Endothelial cell of umbilical vein (primary cell): ENCODE results near the gene CARMIL3. TPM values are rescaled to one million over a fixed set of nuclear protein-coding genes. Genes with fewer than 3 reads are reported as not detected.

Source experiments
- BruUV-seq: library from RNA; stranded (reverse); fragments of 400-500 nt; replicated peaks from 2 replicates; lab custom pipeline; 2021; lab: Mats Ljungman, UMichigan
- CTCF ChIA-PET: fragments of 300-600, 350-600 bp; sonication (Branson Sonifier 250); formaldehyde crosslinking; loops from one replicate; lab custom pipeline; 2021; ENCODE audit warnings: antibody characterized with exemption, inconsistent platforms; lab: Charles Lee
- POLR2A ChIA-PET: fragments of 300-600, 350-600 bp; sonication (Branson Sonifier 250); formaldehyde crosslinking; loops from one replicate; lab custom pipeline; 2021; ENCODE audit warnings: antibody characterized with exemption, inconsistent platforms; lab: Charles Lee
- DNase-seq: peaks from one replicate; pipeline ENCODE4 v3.0.0-alpha.2; 2011; ENCODE audit warnings: low read depth, low spot score
- FAIRE-seq: peaks from 2 replicates; lab custom pipeline; 2011; peaks lifted over from hg19 to GRCh38; lab: Jason Lieb, UNC
- H2AFZ ChIP-seq: 2 replicates; pipeline ENCODE4 v1.6.0; 2012; ENCODE audit warnings: low read depth, low read length, control low read depth, inconsistent platforms
- H3K27ac ChIP-seq: 2 replicates; pipeline ENCODE4 v1.5.1; 2011; ENCODE audit warnings: low read depth, mild to moderate bottlenecking, control low read depth, low read length, moderate library complexity; ENCODE audit not compliant: insufficient read depth
- H3K27me3 ChIP-seq, 2 experiments: 2 replicates each; pipeline versions ENCODE4 v1.6.0 to v1.6.1; 2011; ENCODE audit warnings: low read length in 2 of 2, mixed read lengths in 1 of 2; ENCODE audit not compliant: control insufficient read depth in 2 of 2, insufficient read depth in 2 of 2
- H3K36me3 ChIP-seq, 2 experiments: 2 replicates in 1 of 2; 3 replicates in 1 of 2; pipeline ENCODE4 v1.5.1; 2011; ENCODE audit warnings: low read length in 2 of 2, mild to moderate bottlenecking in 1 of 2, moderate library complexity in 1 of 2; ENCODE audit not compliant: control insufficient read depth in 2 of 2, insufficient read depth in 2 of 2; ENCODE audit errors: extremely low read depth in 1 of 2
- H3K4me1 ChIP-seq: 3 replicates; pipeline ENCODE4 v1.5.1; 2011; ENCODE audit warnings: mild to moderate bottlenecking, low read length; ENCODE audit not compliant: control insufficient read depth, insufficient read depth; ENCODE audit errors: extremely low read depth
- H3K4me2 ChIP-seq: 2 replicates; pipeline ENCODE4 v1.6.1; 2011; ENCODE audit warnings: low read length, control low read depth, mixed read lengths; ENCODE audit not compliant: insufficient read depth
- H3K4me3 ChIP-seq, 3 experiments: fragments of 200-600 bp in 1 of 3; sonication (generic), shearing (Covaris generic) in 1 of 3; replicated peaks in 1 of 3; 2 replicates each; pipeline ENCODE4 v1.5.1; 2011 to 2016; ENCODE audit warnings: control low read depth in 3 of 3, low read length in 3 of 3, mild to moderate bottlenecking in 2 of 3, inconsistent platforms in 1 of 3, low read depth in 1 of 3, moderate library complexity in 1 of 3; ENCODE audit not compliant: insufficient read depth in 1 of 3
- H3K79me2 ChIP-seq: 2 replicates; pipeline ENCODE4 v1.6.0; 2012; ENCODE audit warnings: low read length, inconsistent platforms; ENCODE audit not compliant: control insufficient read depth, insufficient read depth
- H3K9ac ChIP-seq: replicated peaks from 2 replicates; pipeline ENCODE3; 2011; ENCODE audit warnings: low read length, control low read depth; ENCODE audit not compliant: insufficient read depth; ENCODE audit errors: extremely low read depth
- H3K9me1 ChIP-seq: replicated peaks from 3 replicates; pipeline ENCODE4 v1.6.0; 2011; ENCODE audit warnings: mild to moderate bottlenecking, low read length; ENCODE audit not compliant: control insufficient read depth, insufficient read depth; ENCODE audit errors: extremely low read depth
- H3K9me3 ChIP-seq: replicated peaks from 2 replicates; pipeline ENCODE4 v1.5.1; 2012; ENCODE audit warnings: low read length, inconsistent platforms; ENCODE audit not compliant: control insufficient read depth, insufficient read depth
- H4K20me1 ChIP-seq: replicated peaks from 2 replicates; pipeline ENCODE3; 2011; ENCODE audit warnings: mild to moderate bottlenecking, low read length; ENCODE audit not compliant: control insufficient read depth, insufficient read depth; ENCODE audit errors: extremely low read depth
- EZH2 ChIP-seq: IDR thresholded peaks from 2 replicates; pipeline ENCODE4 v1.6.1; 2012; ENCODE audit warnings: borderline replicate concordance, low read depth, mild to moderate bottlenecking, moderate library complexity, low read length, inconsistent platforms; ENCODE audit not compliant: severe bottlenecking
- FOS ChIP-seq: IDR thresholded peaks from 2 replicates; pipeline ENCODE4 v1.6.1; 2011; ENCODE audit warnings: mild to moderate bottlenecking, low read length, moderate library complexity, borderline replicate concordance; ENCODE audit not compliant: insufficient read depth
- GATA2 ChIP-seq: IDR thresholded peaks from 2 replicates; pipeline ENCODE4 v1.7.0; 2011; ENCODE audit warnings: low read depth, mild to moderate bottlenecking, moderate library complexity, mixed read lengths, low read length; ENCODE audit not compliant: insufficient read length, insufficient read depth
- JUN ChIP-seq: IDR thresholded peaks from 2 replicates; pipeline ENCODE4 v1.6.1; 2011; ENCODE audit warnings: borderline replicate concordance, low read depth; ENCODE audit not compliant: insufficient read length, insufficient read depth
- MYC ChIP-seq: IDR thresholded peaks from one replicate; pipeline ENCODE4 v1.6.1; 2011; ENCODE audit warnings: mild to moderate bottlenecking, low read depth, low read length
- POLR2A ChIP-seq: IDR thresholded peaks from 2 replicates; pipeline ENCODE4 v1.6.1; 2012; ENCODE audit warnings: low read depth, mild to moderate bottlenecking, control low read depth, low read length
- POLR2AphosphoS5 ChIP-seq: IDR thresholded peaks from 2 replicates; pipeline ENCODE4 v1.6.1; 2012; ENCODE audit warnings: low read depth, mild to moderate bottlenecking, control low read depth, low read length, moderate library complexity; ENCODE audit not compliant: insufficient read depth
- dilution Hi-C: fragments of 300-500 bp; cut with MboI; formaldehyde crosslinking; loops from one replicate; pipeline ENCODE4 v1.15.0; 2019; ENCODE audit warnings: low sequenced_read_pairs; ENCODE audit not compliant: extremely low pct_ligation_motif_present
- intact Hi-C: fragments of 100-400 bp; cut with micrococcal nuclease; formaldehyde crosslinking; loops from one replicate; pipeline ENCODE4 v1.10.0; 2022
- polyA plus RNA-seq, 4 experiments: library from polyadenylated mRNA; depleted of rRNA in 3 of 4; stranded (reverse) in 3 of 4; unstranded in 1 of 4; fragments of >200 nt; gene quantifications; 2 replicates each; pipeline versions ENCODE4 v1.2.1 to v1.2.3, GENCODE V29; 2011 to 2012; ENCODE audit warnings: missing spikeins in 1 of 4
- total RNA-seq: library from RNA; stranded (reverse); gene quantifications from 2 replicates; pipeline ENCODE4 v1.2.3, GENCODE V29; 2021
- TF ChIP-seq, protein P1 (sequence below), 2 donors: IDR thresholded peaks; 1 replicate in 1 of 2; 2 replicates in 1 of 2; pipeline ENCODE4 v1.5.1; 2011; ENCODE audit warnings: low read length in 2 of 2, mild to moderate bottlenecking in 2 of 2, moderate library complexity in 2 of 2, control low read depth in 1 of 2, inconsistent platforms in 1 of 2, low read depth in 1 of 2; ENCODE audit not compliant: insufficient read depth in 1 of 2; ENCODE audit errors: extremely low read depth in 1 of 2
- TF ChIP-seq, protein P2 (sequence below): IDR thresholded peaks from 2 replicates; pipeline ENCODE4 v1.6.1; 2011; ENCODE audit not compliant: insufficient read depth, insufficient read length

CARMIL3 gene
- total and polyA plus RNA-seq, 2 donors (not counting 3 experiments of a cell fraction or from before 2014, with no cell fraction given) = 0.03 TPM; not detected in 1

DNA sequence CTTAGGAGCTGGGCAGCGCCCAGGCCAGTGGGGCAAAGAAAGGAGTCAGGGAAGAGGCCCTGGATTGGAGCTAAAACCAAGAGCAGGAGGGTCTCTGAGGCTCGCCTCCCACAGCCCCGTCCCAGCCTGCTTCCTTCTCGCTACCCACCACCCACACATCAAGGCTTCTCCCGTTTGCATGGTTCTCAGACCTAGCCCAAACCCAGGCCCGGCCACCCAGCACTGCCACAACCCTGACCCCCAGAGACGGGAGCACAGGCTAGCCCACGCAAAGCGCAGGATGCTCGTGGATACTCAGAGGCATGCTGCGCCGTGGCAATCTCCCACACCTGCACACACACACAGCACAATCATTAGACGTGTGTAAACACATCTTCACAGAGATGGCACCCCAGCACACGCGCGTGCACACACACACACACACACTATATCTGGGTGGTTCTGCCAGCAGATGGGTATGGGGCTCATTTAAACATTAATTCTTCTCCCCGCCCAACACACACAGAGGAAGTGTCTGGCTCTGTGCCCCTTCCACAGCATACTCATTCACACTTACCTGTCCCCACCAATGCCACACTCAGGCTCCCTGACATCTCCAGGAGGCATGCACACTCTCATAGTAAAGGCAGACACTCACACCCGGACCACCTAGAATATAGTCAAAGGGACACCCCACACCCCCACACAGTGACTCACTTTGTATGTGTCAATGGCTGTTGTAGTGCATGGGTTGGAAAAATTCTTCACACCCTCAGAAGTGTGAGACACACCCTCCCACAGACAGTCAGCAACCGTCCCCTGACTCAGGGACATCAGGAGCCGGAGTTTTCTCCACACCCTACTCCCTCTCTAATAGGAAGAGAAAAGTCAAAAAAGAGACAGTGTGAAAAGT lies 1.1 kb downstream of the CARMIL3 start:
- no peak overlapping the region for H3K9ac ChIP-seq
- POLR2A ChIA-PET = no interaction called here
- BruUV-seq = no TSS peak

More for the DNA sequence above, 1.1 kb downstream of the CARMIL3 start:
- Histone ChIP-seq H3K9me3 (no peaks in the 10 kb centered on the region), H3K4me3 (no peak overlapping the region), H4K20me1 (no peaks in the 10 kb centered on the region), H3K27me3 (peaks cover 6 to 15% of the 10 kb centered on the region in 2 experiments), H3K79me2 (no peaks in the 10 kb centered on the region), H3K4me2 (no peak overlapping the region), H3K4me1 (peaks cover 12% of the 10 kb centered on the region), H3K27ac (no peak overlapping the region), H3K9me1 (no peaks in the 10 kb centered on the region), H2AFZ (no peak overlapping the region), H3K36me3 (no peaks in the 10 kb centered on the region)
- no peak for FAIRE-seq
- CTCF ChIA-PET = interaction anchor here (1.0 to 9.5 kb wide), 9 partner anchors 9 to 108 kb away, joined by 3 to 319 read pairs (median 5); partner anchors contain the start of genes DCAF11, IRF9, NRL and PCK2
- TF ChIP-seq, protein P1, sequence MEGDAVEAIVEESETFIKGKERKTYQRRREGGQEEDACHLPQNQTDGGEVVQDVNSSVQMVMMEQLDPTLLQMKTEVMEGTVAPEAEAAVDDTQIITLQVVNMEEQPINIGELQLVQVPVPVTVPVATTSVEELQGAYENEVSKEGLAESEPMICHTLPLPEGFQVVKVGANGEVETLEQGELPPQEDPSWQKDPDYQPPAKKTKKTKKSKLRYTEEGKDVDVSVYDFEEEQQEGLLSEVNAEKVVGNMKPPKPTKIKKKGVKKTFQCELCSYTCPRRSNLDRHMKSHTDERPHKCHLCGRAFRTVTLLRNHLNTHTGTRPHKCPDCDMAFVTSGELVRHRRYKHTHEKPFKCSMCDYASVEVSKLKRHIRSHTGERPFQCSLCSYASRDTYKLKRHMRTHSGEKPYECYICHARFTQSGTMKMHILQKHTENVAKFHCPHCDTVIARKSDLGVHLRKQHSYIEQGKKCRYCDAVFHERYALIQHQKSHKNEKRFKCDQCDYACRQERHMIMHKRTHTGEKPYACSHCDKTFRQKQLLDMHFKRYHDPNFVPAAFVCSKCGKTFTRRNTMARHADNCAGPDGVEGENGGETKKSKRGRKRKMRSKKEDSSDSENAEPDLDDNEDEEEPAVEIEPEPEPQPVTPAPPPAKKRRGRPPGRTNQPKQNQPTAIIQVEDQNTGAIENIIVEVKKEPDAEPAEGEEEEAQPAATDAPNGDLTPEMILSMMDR (IDR thresholded peaks at IDR 0.05; ENCODE audit: extremely low read depth in 1 of 2, insufficient read depth in 1 of 2, low read depth in 1 of 2, low read length in 2 of 2) = no peak
- no peak for TF ChIP-seq MYC
- no peak for TF ChIP-seq JUN
- TF ChIP-seq FOS = no peak
- no peak for TF ChIP-seq POLR2A
- no peak for TF ChIP-seq POLR2AphosphoS5
- TF ChIP-seq EZH2 = no peak
- no peak for TF ChIP-seq GATA2
- TF ChIP-seq, protein P2, sequence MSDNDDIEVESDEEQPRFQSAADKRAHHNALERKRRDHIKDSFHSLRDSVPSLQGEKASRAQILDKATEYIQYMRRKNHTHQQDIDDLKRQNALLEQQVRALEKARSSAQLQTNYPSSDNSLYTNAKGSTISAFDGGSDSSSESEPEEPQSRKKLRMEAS = no peak
- intact Hi-C loops = no loop called here
- no peak for DNase-seq
- dilution Hi-C loops = no loop called here
